HepG2 (cell line): ENCODE results near the gene NLRC4. TPM values are rescaled to one million over a fixed set of nuclear protein-coding genes. Genes with fewer than 3 reads are reported as not detected.

ENCODE experiments used
- ASH2L ChIP-seq: fragments of 300-600, 200-600 bp; sonication (generic); IDR thresholded peaks from 2 replicates; pipeline ENCODE4 v1.7.0; 2017; ENCODE audit warnings: low read depth, mild to moderate bottlenecking, moderate library complexity, mixed read lengths, low read length; ENCODE audit not compliant: insufficient read length
- HMG20B ChIP-seq: conservative IDR thresholded peaks from 2 replicates; pipeline ENCODE4 v1.6.1; 2016; ENCODE audit warnings: missing genetic modification reagents, missing compliant biosample characterization
- LBX2 ChIP-seq: sonication (generic); formaldehyde crosslinking; IDR thresholded peaks from 2 replicates; pipeline ENCODE4 v1.5.0; 2020; ENCODE audit warnings: missing genetic modification reagents, mild to moderate bottlenecking, borderline replicate concordance
- POLR2G ChIP-seq: fragments of 200-400 bp; formaldehyde crosslinking; IDR thresholded peaks from 2 replicates; pipeline ENCODE4 v1.6.1; 2018; ENCODE audit warnings: mild to moderate bottlenecking, low read depth, low read length, moderate library complexity
- RXRA ChIP-seq: sonication (generic); formaldehyde crosslinking; IDR thresholded peaks from 2 replicates; pipeline ENCODE4 v1.5.1; 2020; ENCODE audit warnings: missing genetic modification reagents
- STAG1 ChIP-seq: sonication (generic); formaldehyde crosslinking; IDR thresholded peaks from 2 replicates; pipeline ENCODE4 v1.4.0; 2020; ENCODE audit warnings: missing genetic modification reagents
- SUZ12 ChIP-seq: fragments of 150-350 bp; IDR thresholded peaks from 2 replicates; pipeline ENCODE4 v1.6.1; 2014; ENCODE audit warnings: low read depth, low read length
- TAF1 ChIP-seq: sonication (generic); formaldehyde crosslinking; IDR thresholded peaks from 2 replicates; pipeline ENCODE4 v1.4.0; 2020; ENCODE audit warnings: missing genetic modification reagents
- ZBTB14 ChIP-seq: sonication (generic); formaldehyde crosslinking; IDR thresholded peaks from 2 replicates; pipeline ENCODE4 v1.4.0; 2020; ENCODE audit warnings: missing genetic modification reagents
- ZBTB2 ChIP-seq: sonication (generic); formaldehyde crosslinking; IDR thresholded peaks from 2 replicates; pipeline ENCODE4 v1.8.0; 2022; ENCODE audit warnings: low read depth, missing genetic modification reagents
- ZNF180 ChIP-seq: sonication (generic); formaldehyde crosslinking; IDR thresholded peaks from 2 replicates; pipeline ENCODE4 v1.4.0; 2020; ENCODE audit warnings: low read depth, missing genetic modification reagents, borderline replicate concordance
- ZNF274 ChIP-seq: sonication (generic); formaldehyde crosslinking; IDR thresholded peaks from 2 replicates; pipeline ENCODE4 v1.5.1; 2020; ENCODE audit warnings: mild to moderate bottlenecking, missing genetic modification reagents
- ZNF512 ChIP-seq: sonication (generic); formaldehyde crosslinking; IDR thresholded peaks from 2 replicates; pipeline ENCODE4 v1.4.0; 2020; ENCODE audit warnings: mild to moderate bottlenecking, missing genetic modification reagents
- ZNF772 ChIP-seq: sonication (generic); formaldehyde crosslinking; IDR thresholded peaks from 2 replicates; pipeline ENCODE4 v1.5.0; 2020; ENCODE audit warnings: mild to moderate bottlenecking, missing genetic modification reagents
- ZNF788 ChIP-seq: sonication (generic); formaldehyde crosslinking; IDR thresholded peaks from 2 replicates; pipeline ENCODE4 v1.5.0; 2020; ENCODE audit warnings: mild to moderate bottlenecking, missing genetic modification reagents, borderline replicate concordance
- polyA plus RNA-seq, 8 experiments: library from polyadenylated mRNA; depleted of rRNA in 3 of 8; stranded (reverse) in 7 of 8; unstranded in 1 of 8; fragments of >200 nt; fragmentation: Illumina TruSeq in 4 of 8; extraction: Trizol in 4 of 8; gene quantifications; 2 replicates each; pipeline versions ENCODE4 v1.2.1 to v1.2.3, GENCODE V29; 2011 to 2016; ENCODE audit warnings: low read depth in 4 of 8, missing spikeins in 1 of 8, mixed read lengths in 1 of 8; ENCODE audit not compliant: insufficient read depth in 1 of 8
- total RNA-seq, 5 experiments: library from RNA; depleted of rRNA; stranded (reverse); fragments of >200 nt; fragmentation: Illumina TruSeq; extraction: Trizol; gene quantifications; 2 replicates each; pipeline ENCODE4 v1.2.3, GENCODE V29; 2016; ENCODE audit warnings: low read depth in 1 of 5
- TF ChIP-seq, protein P1 (sequence below): sonication (generic); formaldehyde crosslinking; IDR thresholded peaks from 2 replicates; pipeline ENCODE4 v1.5.0; 2020; ENCODE audit warnings: mild to moderate bottlenecking, missing genetic modification reagents, moderate library complexity
- TF ChIP-seq, protein P2 (sequence below): sonication (generic); formaldehyde crosslinking; IDR thresholded peaks from 2 replicates; pipeline ENCODE4 v1.4.0; 2020; ENCODE audit warnings: missing genetic modification reagents
- TF ChIP-seq, protein P3 (sequence below): sonication (generic); formaldehyde crosslinking; IDR thresholded peaks from 2 replicates; pipeline ENCODE4 v1.4.0; 2020; ENCODE audit warnings: missing genetic modification reagents, borderline replicate concordance

Gene NLRC4
- total and polyA plus RNA-seq, 2 of the 13 experiments (the other 11 are each of a cell fraction or from before 2014, with no cell fraction given), result 0.15 to 0.29 TPM

- TF ChIP-seq, protein P1, sequence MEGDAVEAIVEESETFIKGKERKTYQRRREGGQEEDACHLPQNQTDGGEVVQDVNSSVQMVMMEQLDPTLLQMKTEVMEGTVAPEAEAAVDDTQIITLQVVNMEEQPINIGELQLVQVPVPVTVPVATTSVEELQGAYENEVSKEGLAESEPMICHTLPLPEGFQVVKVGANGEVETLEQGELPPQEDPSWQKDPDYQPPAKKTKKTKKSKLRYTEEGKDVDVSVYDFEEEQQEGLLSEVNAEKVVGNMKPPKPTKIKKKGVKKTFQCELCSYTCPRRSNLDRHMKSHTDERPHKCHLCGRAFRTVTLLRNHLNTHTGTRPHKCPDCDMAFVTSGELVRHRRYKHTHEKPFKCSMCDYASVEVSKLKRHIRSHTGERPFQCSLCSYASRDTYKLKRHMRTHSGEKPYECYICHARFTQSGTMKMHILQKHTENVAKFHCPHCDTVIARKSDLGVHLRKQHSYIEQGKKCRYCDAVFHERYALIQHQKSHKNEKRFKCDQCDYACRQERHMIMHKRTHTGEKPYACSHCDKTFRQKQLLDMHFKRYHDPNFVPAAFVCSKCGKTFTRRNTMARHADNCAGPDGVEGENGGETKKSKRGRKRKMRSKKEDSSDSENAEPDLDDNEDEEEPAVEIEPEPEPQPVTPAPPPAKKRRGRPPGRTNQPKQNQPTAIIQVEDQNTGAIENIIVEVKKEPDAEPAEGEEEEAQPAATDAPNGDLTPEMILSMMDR (CRISPR knock-in tag), result no peak
- TF ChIP-seq LBX2 (CRISPR knock-in tag) (0 out of 2 replicates have a peak, but pooled peaks have one; percentile 53), ZBTB2 (CRISPR knock-in tag) (no peak), STAG1 (0 out of 2 replicates have a peak, but pooled peaks have one; percentile 6), ZBTB14 (CRISPR knock-in tag) (no peak), POLR2G (peak; percentile 91), ZNF180 (CRISPR knock-in tag) (no peak), ZNF788 (CRISPR knock-in tag) (peak; percentile 92; the same call in 1 of the 2 replicates), TAF1 (CRISPR knock-in tag) (peak; percentile 85), HMG20B (CRISPR knock-in tag) (no peak), ZNF512 (peak; percentile 47; the same call in 1 of the 2 replicates), ASH2L (peak; percentile 95), ZNF274 (peak; percentile 98), RXRA (no peak; the same call in 1 of the 2 replicates), ZNF772 (CRISPR knock-in tag) (peak; percentile 73; the same call in 1 of the 2 replicates), SUZ12 (no peak)
- TF ChIP-seq, protein P2, sequence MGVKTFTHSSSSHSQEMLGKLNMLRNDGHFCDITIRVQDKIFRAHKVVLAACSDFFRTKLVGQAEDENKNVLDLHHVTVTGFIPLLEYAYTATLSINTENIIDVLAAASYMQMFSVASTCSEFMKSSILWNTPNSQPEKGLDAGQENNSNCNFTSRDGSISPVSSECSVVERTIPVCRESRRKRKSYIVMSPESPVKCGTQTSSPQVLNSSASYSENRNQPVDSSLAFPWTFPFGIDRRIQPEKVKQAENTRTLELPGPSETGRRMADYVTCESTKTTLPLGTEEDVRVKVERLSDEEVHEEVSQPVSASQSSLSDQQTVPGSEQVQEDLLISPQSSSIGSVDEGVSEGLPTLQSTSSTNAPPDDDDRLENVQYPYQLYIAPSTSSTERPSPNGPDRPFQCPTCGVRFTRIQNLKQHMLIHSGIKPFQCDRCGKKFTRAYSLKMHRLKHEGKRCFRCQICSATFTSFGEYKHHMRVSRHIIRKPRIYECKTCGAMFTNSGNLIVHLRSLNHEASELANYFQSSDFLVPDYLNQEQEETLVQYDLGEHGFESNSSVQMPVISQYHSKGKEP (CRISPR knock-in tag), result peak; percentile 66; the same call in 1 of the 2 replicates
- TF ChIP-seq, protein P3, sequence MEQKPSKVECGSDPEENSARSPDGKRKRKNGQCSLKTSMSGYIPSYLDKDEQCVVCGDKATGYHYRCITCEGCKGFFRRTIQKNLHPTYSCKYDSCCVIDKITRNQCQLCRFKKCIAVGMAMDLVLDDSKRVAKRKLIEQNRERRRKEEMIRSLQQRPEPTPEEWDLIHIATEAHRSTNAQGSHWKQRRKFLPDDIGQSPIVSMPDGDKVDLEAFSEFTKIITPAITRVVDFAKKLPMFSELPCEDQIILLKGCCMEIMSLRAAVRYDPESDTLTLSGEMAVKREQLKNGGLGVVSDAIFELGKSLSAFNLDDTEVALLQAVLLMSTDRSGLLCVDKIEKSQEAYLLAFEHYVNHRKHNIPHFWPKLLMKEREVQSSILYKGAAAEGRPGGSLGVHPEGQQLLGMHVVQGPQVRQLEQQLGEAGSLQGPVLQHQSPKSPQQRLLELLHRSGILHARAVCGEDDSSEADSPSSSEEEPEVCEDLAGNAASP (CRISPR knock-in tag), result peak; percentile 58; the same call in 1 of the 2 replicates
These were observed 13.2 kb upstream of the NLRC4 start, which contains the start of gene YIPF4 (continued) for GRCh38 chr2:32277674-32278477.
